Measurements from ENCODE around the gene CLK4.

Gene CLK4

DNA sequence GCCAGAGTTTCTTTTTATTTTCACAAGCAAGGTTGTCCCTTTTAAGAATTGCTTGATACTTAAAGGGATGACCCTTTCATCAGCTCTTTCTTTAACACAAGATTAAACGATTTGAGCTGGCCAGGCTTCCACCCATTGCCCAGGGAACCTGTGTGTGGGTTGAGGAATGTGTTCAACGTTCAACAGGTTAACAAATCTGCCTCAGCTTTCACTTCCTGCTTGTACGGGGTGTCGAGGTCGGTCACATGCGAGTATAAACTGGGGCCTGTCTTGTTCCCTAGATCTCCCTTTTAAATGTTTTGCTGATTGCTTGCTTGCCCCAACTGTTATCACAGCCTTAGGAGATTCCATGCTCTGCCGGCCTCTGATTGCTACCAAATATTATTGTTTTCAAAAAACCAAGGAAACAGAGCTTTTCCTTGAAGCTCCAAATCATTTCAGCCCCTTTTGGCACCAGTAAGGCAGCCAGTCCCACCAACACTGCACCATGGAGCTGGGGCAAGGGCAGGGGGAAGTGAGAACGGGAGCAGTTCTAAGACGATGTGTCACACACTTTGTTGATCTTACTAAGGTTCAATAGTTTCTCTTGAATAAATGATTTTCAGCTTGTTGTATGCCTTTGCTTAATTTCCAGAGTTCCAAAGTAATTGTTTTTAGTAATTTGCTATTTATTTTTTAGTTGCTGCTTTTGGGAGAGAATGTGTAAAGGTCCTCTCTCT is 10.7 kb upstream of the CLK4 start:
- no peak for DNase-seq (ENCODE audit: low read depth in 1 of 2, low spot score in 1 of 2)

GRCh38 chr5:178632285-178632684 is 5.4 kb upstream of the CLK4 start:
- no peak for DNase-seq (ENCODE audit: low read depth in 1 of 2, low spot score in 1 of 2)

DNA sequence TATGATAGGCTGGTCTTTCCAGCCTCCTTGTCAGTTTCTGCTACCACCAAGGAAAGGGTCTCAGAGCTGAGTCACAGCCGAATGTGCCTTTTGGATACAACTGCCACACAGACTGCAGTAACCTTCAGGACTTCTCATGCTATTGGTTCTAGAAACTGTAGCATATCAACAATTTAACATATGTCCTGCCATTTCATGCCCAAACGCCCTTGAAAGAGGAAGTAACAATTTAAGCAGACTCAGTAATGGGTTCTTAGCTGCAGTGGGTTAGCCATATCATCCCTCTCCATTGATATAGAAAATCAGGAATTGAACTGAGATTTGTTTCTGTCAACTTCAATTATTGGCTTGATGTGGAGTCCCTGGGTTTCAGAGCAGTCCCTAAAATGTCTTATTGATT is 4.1 kb upstream of the CLK4 start:
- DNase-seq (ENCODE audit: low read depth in 1 of 2, low spot score in 1 of 2): no peak

DNA sequence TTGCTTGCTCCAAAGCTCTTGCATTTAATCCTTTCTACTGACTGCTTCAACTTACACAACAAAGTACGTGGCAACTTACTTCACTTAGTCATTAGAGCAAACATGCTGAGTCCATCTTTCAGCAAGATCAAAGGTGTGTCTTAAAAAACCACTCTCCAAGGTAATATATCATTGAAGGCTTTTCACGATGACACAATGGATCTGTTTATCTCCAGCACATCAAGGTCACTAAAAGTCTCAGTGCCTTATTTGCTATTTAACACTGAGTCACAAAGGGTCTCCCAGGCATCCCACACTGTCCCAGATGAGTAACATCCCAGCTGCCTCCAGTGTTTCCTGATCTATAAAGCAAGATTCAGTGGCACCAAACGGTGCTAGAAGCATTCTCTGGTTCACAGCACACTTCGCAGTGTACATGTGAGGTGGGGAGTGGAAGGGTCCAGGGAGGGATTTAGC is 3.7 kb upstream of the CLK4 start:
- no peak for DNase-seq (ENCODE audit: low read depth in 1 of 2, low spot score in 1 of 2)

DNA sequence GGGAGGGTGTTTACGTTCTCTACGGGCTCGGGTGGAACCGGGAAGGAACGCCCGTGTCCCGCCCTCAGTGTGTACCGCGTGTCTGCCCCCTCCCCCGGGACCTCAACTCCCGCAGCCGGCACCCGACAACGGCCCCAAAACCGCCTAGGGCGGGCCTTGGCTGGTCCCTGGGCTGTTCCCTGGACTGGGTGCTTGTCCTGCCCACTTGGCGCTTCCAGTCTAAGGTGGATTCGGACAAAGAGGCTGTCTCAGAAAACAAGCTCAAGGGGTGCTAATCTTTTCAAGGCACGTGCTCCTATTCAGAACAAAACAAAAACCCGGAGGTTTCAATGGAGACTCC is 379 bp upstream of the CLK4 start:
- DNase-seq (ENCODE audit: low read depth in 1 of 2, low spot score in 1 of 2): no peak

GRCh38 chr5:178625679-178626483 is 969 bp downstream of the CLK4 start:
- DNase-seq (ENCODE audit: low read depth in 1 of 2, low spot score in 1 of 2): no peak

DNA sequence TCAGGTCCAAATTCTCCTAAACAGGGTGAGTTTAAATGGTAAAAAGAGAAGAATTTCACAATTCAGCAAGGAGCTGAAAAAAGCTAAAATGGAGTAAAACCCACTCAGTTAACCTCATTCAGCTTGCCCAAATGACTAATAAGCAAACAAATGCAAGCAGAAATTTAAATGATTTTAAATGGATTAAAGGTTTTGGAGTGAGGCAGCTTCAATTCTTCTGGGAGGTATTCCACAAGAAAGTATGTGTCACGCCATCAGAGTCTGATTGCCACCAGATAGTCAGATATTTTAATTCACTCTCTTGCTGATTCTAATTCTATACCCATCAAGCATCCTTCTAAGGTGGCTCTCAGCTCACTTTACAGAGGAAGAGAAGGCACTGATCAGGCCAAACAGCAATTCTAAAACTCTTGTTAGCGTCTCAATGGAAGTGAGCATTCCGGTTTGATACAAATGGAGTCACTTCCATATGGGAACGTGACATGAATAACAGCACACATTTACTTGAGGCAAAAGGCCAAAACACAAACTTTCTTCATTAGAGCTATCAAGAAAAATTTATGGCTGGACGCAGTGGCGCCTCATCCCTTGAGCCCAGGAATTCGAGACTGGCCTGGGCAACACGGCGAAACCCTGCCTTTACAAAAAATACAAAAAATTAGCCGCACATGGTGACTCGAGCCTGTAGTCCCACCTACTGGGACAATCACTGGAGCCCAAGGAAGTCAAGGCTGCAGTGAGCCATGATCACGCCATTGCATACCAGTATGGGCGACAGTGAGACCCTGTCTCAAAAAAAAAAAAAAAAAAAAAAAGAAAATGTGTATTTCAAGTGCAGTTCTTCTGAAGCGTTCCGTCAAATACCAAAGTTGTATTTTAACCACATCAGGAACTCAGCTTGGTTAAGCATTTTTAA is 2.0 kb downstream of the CLK4 start:
- no peak for DNase-seq (ENCODE audit: low read depth in 1 of 2, low spot score in 1 of 2)

GRCh38 chr5:178622679-178623247 is 4.1 kb downstream of the CLK4 start:
- no peak for DNase-seq (ENCODE audit: low read depth in 1 of 2, low spot score in 1 of 2)

DNA sequence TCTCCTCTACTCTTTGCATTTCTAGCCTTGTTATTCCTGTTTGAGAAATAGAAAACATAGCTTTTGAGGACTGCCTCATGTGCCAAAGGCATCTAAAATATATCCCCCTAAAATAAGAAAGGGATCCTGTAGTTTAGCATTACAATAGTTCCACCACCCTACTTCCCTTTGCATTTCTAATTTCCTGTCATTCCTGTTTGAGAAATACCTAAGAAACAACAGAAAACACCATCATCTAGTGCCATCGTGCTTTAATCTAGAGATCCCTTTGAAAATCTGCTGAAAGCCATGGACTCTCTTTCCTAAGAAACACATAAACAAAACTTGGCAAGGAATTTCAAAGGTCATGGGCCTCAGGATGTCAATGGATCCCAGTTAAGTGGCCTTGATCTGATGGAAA is 7.5 kb downstream of the CLK4 start:
- no peak for DNase-seq (ENCODE audit: low read depth in 1 of 2, low spot score in 1 of 2)

GRCh38 chr5:178612299-178612698 is 14.6 kb downstream of the CLK4 start:
- DNase-seq (ENCODE audit: low read depth in 1 of 2, low spot score in 1 of 2): no peak

GRCh38 chr5:178606269-178606668 is 20.6 kb downstream of the CLK4 start:
- DNase-seq (ENCODE audit: low read depth in 1 of 2, low spot score in 1 of 2): no peak

- DNase-seq (ENCODE audit: low read depth in 1 of 2, low spot score in 1 of 2): no peak
These were observed 21.1 kb downstream of the CLK4 start for GRCh38 chr5:178605788-178606187.

- DNase-seq (ENCODE audit: low read depth in 1 of 2, low spot score in 1 of 2): no peak
These were observed 24.1 kb downstream of the CLK4 start for GRCh38 chr5:178602752-178603151.

GRCh38 chr5:178595750-178596149 is 31.1 kb downstream of the CLK4 start:
- DNase-seq (ENCODE audit: low read depth in 1 of 2, low spot score in 1 of 2): no peak

DNA sequence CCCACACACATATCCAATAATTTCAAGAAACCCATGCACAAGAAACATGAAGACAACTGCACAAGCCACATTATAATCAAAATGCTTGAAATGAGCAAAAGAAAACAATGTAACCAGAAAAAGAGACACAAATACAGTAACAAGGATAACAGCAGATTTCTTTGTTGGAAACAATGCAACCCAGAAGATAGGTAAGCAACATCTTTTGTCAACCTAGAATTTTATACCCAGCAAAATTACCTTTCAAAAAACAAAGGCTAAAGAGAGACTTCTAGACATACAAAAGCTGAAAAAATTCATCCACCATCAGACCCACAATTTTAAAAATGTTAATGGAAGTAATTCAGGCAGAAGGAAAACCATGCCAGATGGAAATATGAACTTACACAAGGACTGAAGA is 31.7 kb downstream of the CLK4 start:
- DNase-seq (ENCODE audit: low read depth in 1 of 2, low spot score in 1 of 2): no peak

DNA sequence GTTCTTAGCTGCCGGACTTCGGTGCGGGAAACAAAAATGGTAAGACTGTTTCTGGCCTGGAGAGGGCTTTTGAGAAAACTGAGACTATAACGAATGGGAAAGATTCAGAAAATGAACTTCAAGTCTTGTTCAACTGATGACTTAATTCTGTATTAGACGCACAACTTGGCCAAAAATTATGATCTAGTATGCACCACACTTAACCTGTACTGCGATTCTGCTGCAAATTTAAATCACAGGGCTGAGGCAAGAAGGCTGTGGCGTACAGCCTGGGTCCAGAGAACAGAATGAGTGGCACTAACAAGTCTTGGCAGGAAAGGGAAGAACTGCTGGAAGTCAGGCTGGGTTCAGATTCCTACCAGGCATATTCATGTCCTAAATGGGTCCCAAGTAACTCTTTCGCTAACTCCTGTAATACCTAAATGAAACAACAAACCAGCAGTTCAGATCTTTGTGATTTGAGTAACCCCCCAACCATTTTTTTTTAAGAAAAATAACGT is 35.9 kb downstream of the CLK4 start:
- no peak for DNase-seq (ENCODE audit: low read depth in 1 of 2, low spot score in 1 of 2)

DNA sequence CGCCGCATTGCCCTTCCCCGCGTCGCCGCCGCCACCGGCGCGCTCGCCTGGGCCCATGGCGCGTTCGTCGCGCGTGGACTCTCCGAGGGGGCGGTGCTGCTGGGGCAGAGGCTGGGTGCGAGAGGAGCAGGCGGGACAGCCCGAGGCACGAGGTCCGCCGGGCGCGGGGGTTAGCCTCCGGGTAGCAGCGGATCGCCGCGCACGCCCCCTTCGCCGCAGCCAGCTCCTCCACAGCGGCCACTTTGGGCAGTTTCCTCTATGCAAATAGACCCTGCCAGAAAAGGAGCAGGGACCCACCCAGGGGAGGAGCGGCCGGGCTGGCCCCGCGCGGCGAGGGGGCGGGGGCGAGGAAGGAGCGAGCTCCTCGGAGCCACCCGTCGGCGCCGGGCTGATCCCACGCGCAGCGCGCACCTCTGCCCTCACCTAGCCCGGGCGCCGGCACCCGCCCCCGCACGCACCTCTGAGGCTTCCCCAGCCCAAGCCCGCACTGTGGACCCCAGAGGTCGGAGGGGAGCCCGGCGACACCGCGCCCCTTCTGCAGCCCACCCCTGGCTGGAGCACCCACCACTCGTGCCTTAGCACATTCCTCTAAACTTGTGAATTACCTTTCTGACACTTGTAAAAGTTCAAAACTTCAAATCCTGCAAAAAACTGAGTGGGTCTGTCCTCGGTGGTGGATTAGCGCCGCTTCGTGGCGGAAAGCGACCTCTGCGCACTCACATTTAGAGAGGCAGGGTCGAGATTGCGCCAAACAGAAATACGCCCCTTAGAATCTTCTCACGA is 36.5 kb downstream of the CLK4 start, which contains the start of gene COL23A1:
Gene COL23A1 (minus strand): TSS at position 253 of the 783 bp plus-strand sequence.
- no peak for DNase-seq (ENCODE audit: low read depth in 1 of 2, low spot score in 1 of 2)

- DNase-seq (ENCODE audit: low read depth in 1 of 2, low spot score in 1 of 2): no peak
These were observed 37.4 kb downstream of the CLK4 start for GRCh38 chr5:178589180-178590140.

- DNase-seq (ENCODE audit: low read depth in 1 of 2, low spot score in 1 of 2): no peak
These were observed 38.1 kb downstream of the CLK4 start for GRCh38 chr5:178588769-178589168.
